Parathyroid adenoma (tissue), 2 donors: ENCODE measurements around the gene FBXO28.

Source experiments
- H2AFZ ChIP-seq: fragments of 300-600 bp; sonication (generic); one replicate; pipeline ENCODE4 v1.7.0; 2017; ENCODE audit warnings: antibody characterized with exemption, mild to moderate bottlenecking
- H3K27ac ChIP-seq: fragments of 300-600 bp; sonication (generic); one replicate; pipeline ENCODE4 v1.7.0; 2017
- H3K27me3 ChIP-seq: fragments of 300-600 bp; sonication (generic); one replicate; pipeline ENCODE4 v1.7.0; 2017; ENCODE audit warnings: low read length; ENCODE audit not compliant: control insufficient read depth, insufficient read depth
- H3K36me3 ChIP-seq: fragments of 300-600 bp; sonication (generic); one replicate; pipeline ENCODE4 v1.7.0; 2017; ENCODE audit warnings: low read length; ENCODE audit not compliant: control insufficient read depth, insufficient read depth
- H3K4me1 ChIP-seq: fragments of 300-600 bp; sonication (generic); one replicate; pipeline ENCODE4 v1.7.0; 2017; ENCODE audit warnings: control low read depth
- H3K4me2 ChIP-seq: fragments of 300-600 bp; sonication (generic); one replicate; pipeline ENCODE4 v1.7.0; 2017; ENCODE audit warnings: low read length
- H3K4me3 ChIP-seq: fragments of 300-600 bp; sonication (generic); one replicate; pipeline ENCODE4 v1.7.0; 2017; ENCODE audit warnings: low read depth, low read length
- H3K79me2 ChIP-seq: fragments of 300-600 bp; sonication (generic); one replicate; pipeline ENCODE4 v1.7.0; 2017; ENCODE audit warnings: control low read depth
- H3K9ac ChIP-seq: fragments of 300-600 bp; sonication (generic); one replicate; pipeline ENCODE4 v1.7.0; 2017; ENCODE audit warnings: mild to moderate bottlenecking
- H3K9me3 ChIP-seq: fragments of 300-600 bp; sonication (generic); one replicate; pipeline ENCODE4 v1.7.0; 2017; ENCODE audit warnings: low read length; ENCODE audit not compliant: control insufficient read depth
- TF ChIP-seq, protein P1 (sequence below): fragments of 300-600 bp; sonication (generic); IDR thresholded peaks from one replicate; pipeline ENCODE4 v1.7.0; 2017; ENCODE audit warnings: antibody characterized with exemption, mild to moderate bottlenecking
- donor health status: primary hyperparathyroidism.

The FBXO28 gene

DNA sequence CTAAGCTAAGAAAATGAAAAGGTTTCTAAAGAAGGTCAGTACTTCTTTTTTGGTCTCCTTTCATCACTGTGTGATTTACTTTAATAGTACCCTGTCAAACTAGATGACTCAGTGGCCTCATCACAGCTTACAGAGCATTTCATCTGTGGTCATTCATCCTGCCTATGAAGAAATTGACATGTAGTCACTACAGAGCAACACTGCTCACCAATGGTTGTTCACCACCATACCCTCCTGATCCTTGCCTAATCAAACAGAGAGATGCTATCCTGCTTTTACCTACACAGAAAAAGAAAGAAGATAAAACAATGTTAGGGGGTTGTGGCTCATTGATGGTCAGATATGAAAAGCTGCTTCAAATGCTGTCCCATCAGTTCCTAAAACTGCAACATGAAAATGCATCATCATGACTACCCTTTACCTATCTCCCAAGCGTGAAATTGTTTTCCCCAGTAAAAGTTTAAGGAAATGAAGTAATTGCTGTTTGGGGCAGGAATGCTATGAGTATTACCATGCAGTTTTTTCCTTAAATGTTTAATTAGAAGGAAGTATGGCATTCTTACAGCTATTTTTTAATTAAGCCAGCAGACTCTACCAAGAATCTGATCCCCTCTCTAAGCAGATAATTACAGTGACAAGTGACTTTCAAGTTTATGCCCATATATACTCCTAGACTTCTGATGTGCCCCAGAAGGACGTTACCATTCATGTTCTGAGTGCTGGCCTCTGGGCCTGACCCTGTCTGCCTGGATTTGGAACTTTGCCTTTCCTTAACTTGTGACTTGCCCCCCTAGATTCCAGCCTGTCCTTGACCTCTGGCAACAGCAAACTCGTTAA lies 46.1 kb upstream of the FBXO28 start:
- H3K79me2 ChIP-seq, result no peaks in the 10 kb centered on the region
- H3K36me3 ChIP-seq, result no peaks in the 10 kb centered on the region
- H3K9ac ChIP-seq, result no peak overlapping the region
- H3K4me1 ChIP-seq, result no peaks in the 10 kb centered on the region
- no peak overlapping the region for H3K4me2 ChIP-seq
- no peaks in the 10 kb centered on the region for H3K27me3 ChIP-seq
- TF ChIP-seq, protein P1, sequence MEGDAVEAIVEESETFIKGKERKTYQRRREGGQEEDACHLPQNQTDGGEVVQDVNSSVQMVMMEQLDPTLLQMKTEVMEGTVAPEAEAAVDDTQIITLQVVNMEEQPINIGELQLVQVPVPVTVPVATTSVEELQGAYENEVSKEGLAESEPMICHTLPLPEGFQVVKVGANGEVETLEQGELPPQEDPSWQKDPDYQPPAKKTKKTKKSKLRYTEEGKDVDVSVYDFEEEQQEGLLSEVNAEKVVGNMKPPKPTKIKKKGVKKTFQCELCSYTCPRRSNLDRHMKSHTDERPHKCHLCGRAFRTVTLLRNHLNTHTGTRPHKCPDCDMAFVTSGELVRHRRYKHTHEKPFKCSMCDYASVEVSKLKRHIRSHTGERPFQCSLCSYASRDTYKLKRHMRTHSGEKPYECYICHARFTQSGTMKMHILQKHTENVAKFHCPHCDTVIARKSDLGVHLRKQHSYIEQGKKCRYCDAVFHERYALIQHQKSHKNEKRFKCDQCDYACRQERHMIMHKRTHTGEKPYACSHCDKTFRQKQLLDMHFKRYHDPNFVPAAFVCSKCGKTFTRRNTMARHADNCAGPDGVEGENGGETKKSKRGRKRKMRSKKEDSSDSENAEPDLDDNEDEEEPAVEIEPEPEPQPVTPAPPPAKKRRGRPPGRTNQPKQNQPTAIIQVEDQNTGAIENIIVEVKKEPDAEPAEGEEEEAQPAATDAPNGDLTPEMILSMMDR, result no peak
- no peak overlapping the region for H3K4me3 ChIP-seq
- H3K27ac ChIP-seq, result no peak overlapping the region
- no peaks in the 10 kb centered on the region for H3K9me3 ChIP-seq
- no peak overlapping the region for H2AFZ ChIP-seq

GRCh38 chr1:224068458-224069072 lies 45.3 kb upstream of the FBXO28 start:
- Histone ChIP-seq H3K36me3 (no peaks in the 10 kb centered on the region), H2AFZ (no peak overlapping the region), H3K9ac (no peak overlapping the region), H3K27me3 (no peaks in the 10 kb centered on the region), H3K9me3 (no peaks in the 10 kb centered on the region), H3K4me2 (no peak overlapping the region), H3K79me2 (no peaks in the 10 kb centered on the region), H3K4me1 (no peaks in the 10 kb centered on the region), H3K27ac (no peak overlapping the region), H3K4me3 (no peak overlapping the region)
- TF ChIP-seq, protein P1, result no peak

DNA sequence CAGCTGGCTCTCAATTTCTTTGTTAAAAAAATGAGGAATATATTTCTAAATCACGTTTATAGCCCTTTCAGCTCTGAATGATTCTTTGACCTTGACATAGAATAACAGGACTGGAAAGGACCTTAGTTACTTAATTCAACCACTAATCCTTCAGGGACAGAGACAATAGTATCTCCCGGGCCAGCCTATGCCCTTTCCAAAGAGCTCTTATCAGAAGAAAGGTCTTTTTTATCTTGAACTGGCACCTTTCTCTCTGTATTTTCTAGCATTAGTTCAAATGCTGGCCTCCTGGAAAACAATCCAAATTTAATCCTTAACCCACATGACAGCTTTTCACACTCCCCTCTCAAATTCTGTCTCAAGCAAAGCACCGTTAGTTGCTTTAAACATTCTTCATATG lies 44.8 kb upstream of the FBXO28 start:
- TF ChIP-seq, protein P1, result no peak
- Histone ChIP-seq H3K4me2 (no peak overlapping the region), H3K36me3 (no peaks in the 10 kb centered on the region), H3K79me2 (no peaks in the 10 kb centered on the region), H3K27ac (no peak overlapping the region), H3K4me3 (no peak overlapping the region), H3K9ac (no peak overlapping the region), H2AFZ (no peak overlapping the region), H3K9me3 (no peaks in the 10 kb centered on the region), H3K4me1 (no peaks in the 10 kb centered on the region), H3K27me3 (no peaks in the 10 kb centered on the region)

GRCh38 chr1:224070521-224070920 lies 43.4 kb upstream of the FBXO28 start:
- Histone ChIP-seq H3K79me2 (no peaks in the 10 kb centered on the region), H3K4me3 (no peak overlapping the region), H3K4me2 (no peak overlapping the region), H3K4me1 (no peaks in the 10 kb centered on the region), H3K36me3 (no peaks in the 10 kb centered on the region), H2AFZ (no peak overlapping the region), H3K9ac (no peak overlapping the region), H3K9me3 (no peaks in the 10 kb centered on the region), H3K27ac (no peak overlapping the region), H3K27me3 (no peaks in the 10 kb centered on the region)
- TF ChIP-seq, protein P1, result no peak
